HepG2 (cell line): ENCODE measurements around the gene SEMA4C. TPM values are rescaled to one million over a fixed set of nuclear protein-coding genes. Genes with fewer than 3 reads are reported as not detected.
A peak's percentile ranks its signal among the peaks of the same experiment; 100 is the strongest.

ENCODE experiments used
- AKAP8 ChIP-seq: sonication (generic); formaldehyde crosslinking; IDR thresholded peaks from 2 replicates; pipeline ENCODE4 v1.5.1; 2020; ENCODE audit warnings: mild to moderate bottlenecking, missing genetic modification reagents
- CC2D1A ChIP-seq: sonication (generic); formaldehyde crosslinking; IDR thresholded peaks from 2 replicates; pipeline ENCODE4 v1.8.1; 2023; ENCODE audit warnings: mild to moderate bottlenecking, missing genetic modification reagents
- E2F2 ChIP-seq: sonication (generic); formaldehyde crosslinking; IDR thresholded peaks from 2 replicates; pipeline ENCODE4 v1.4.0; 2020; ENCODE audit warnings: missing genetic modification reagents, borderline replicate concordance
- KLF9 ChIP-seq: IDR thresholded peaks from 2 replicates; pipeline ENCODE4 v1.6.1; 2016; ENCODE audit warnings: low read depth
- MBNL3 ChIP-seq: fragments of 250-450 bp; sonication (Bioruptor Pico); conservative IDR thresholded peaks from 2 replicates; pipeline ENCODE4 v1.8.0; 2022; ENCODE audit warnings: mild to moderate bottlenecking, inconsistent platforms
- NFKB2 ChIP-seq: sonication (generic); formaldehyde crosslinking; IDR thresholded peaks from 2 replicates; pipeline ENCODE4 v1.4.0; 2020; ENCODE audit warnings: missing genetic modification reagents, borderline replicate concordance
- NR2F2 ChIP-seq: IDR thresholded peaks from 2 replicates; pipeline ENCODE4 v1.6.1; 2012; ENCODE audit warnings: low read depth, inconsistent platforms, borderline replicate concordance
- REL ChIP-seq: sonication (generic); formaldehyde crosslinking; conservative IDR thresholded peaks from 2 replicates; pipeline ENCODE4 v1.8.0; 2022; ENCODE audit warnings: mild to moderate bottlenecking, missing genetic modification reagents, moderate library complexity
- SIX1 ChIP-seq: sonication (generic); formaldehyde crosslinking; IDR thresholded peaks from 2 replicates; pipeline ENCODE4 v1.4.0; 2020; ENCODE audit warnings: missing genetic modification reagents, borderline replicate concordance
- ZMYM2 ChIP-seq: sonication (generic); formaldehyde crosslinking; IDR thresholded peaks from 2 replicates; pipeline ENCODE4 v1.8.0; 2022; ENCODE audit warnings: mild to moderate bottlenecking, missing genetic modification reagents
- ZNF629 ChIP-seq: sonication (generic); formaldehyde crosslinking; conservative IDR thresholded peaks from 2 replicates; pipeline ENCODE4 v1.5.0; 2020; ENCODE audit warnings: missing genetic modification reagents
- ZNF713 ChIP-seq: sonication (generic); formaldehyde crosslinking; IDR thresholded peaks from 2 replicates; pipeline ENCODE4 v1.4.0; 2020; ENCODE audit warnings: mild to moderate bottlenecking, missing genetic modification reagents
- polyA plus RNA-seq, 8 experiments: library from polyadenylated mRNA; depleted of rRNA in 3 of 8; stranded (reverse) in 7 of 8; unstranded in 1 of 8; fragments of >200 nt; fragmentation: Illumina TruSeq in 4 of 8; extraction: Trizol in 4 of 8; gene quantifications; 2 replicates each; pipeline versions ENCODE4 v1.2.1 to v1.2.3, GENCODE V29; 2011 to 2016; ENCODE audit warnings: low read depth in 4 of 8, missing spikeins in 1 of 8, mixed read lengths in 1 of 8; ENCODE audit not compliant: insufficient read depth in 1 of 8
- total RNA-seq, 5 experiments: library from RNA; depleted of rRNA; stranded (reverse); fragments of >200 nt; fragmentation: Illumina TruSeq; extraction: Trizol; gene quantifications; 2 replicates each; pipeline ENCODE4 v1.2.3, GENCODE V29; 2016; ENCODE audit warnings: low read depth in 1 of 5
- TF ChIP-seq, protein P1 (sequence below): sonication (generic); formaldehyde crosslinking; IDR thresholded peaks from 2 replicates; pipeline ENCODE4 v1.4.0; 2020; ENCODE audit warnings: missing genetic modification reagents
- TF ChIP-seq, protein P2 (sequence below): sonication (generic); formaldehyde crosslinking; IDR thresholded peaks from 2 replicates; pipeline ENCODE4 v1.4.0; 2020; ENCODE audit warnings: mild to moderate bottlenecking, missing genetic modification reagents
- TF ChIP-seq, protein P3 (sequence below): sonication (generic); formaldehyde crosslinking; IDR thresholded peaks from 2 replicates; pipeline ENCODE4 v1.4.0; 2020; ENCODE audit warnings: low read depth, mild to moderate bottlenecking, missing genetic modification reagents
- TF ChIP-seq, protein P4 (sequence below): sonication (generic); formaldehyde crosslinking; IDR thresholded peaks from 2 replicates; pipeline ENCODE4 v1.4.0; 2020; ENCODE audit warnings: missing genetic modification reagents, low read depth, mild to moderate bottlenecking, borderline replicate concordance
- TF ChIP-seq, protein P5 (sequence below): sonication (generic); formaldehyde crosslinking; IDR thresholded peaks from 2 replicates; pipeline ENCODE4 v1.8.1; 2023; ENCODE audit warnings: mild to moderate bottlenecking, moderate library complexity, missing genetic modification reagents

The SEMA4C gene
- total and polyA plus RNA-seq, 2 of the 13 experiments (the other 11 are each of a cell fraction or from before 2014, with no cell fraction given), result 25.9 to 46.6 TPM

DNA sequence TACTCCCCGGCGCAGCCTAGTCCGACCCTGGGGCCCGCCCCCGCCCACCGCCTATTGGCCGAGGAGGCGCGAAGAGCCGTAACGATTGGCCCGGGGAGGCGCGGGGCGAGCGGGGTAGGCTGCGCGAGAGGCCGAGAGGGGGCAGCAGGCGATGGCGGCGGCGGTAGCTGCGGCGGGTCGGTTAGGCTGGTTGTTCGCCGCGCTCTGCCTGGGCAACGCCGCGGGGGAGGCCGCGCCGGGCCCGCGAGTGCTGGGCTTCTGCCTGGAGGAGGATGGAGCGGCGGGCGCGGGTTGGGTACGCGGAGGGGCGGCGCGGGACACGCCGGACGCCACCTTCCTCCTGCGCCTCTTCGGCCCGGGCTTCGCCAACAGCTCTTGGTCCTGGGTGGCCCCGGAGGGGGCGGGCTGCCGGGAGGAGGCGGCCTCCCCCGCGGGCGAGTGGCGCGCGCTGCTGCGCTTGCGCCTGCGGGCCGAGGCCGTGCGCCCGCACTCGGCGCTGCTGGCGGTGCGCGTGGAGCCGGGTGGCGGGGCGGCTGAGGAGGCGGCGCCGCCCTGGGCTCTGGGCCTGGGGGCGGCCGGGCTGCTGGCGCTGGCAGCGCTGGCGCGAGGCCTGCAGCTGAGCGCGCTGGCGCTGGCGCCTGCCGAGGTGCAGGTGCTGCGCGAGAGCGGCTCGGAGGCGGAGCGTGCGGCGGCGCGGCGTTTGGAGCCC is 53.6 kb downstream of the SEMA4C start, which contains the start of gene CNNM3 (continued):
- TF ChIP-seq, protein P1, sequence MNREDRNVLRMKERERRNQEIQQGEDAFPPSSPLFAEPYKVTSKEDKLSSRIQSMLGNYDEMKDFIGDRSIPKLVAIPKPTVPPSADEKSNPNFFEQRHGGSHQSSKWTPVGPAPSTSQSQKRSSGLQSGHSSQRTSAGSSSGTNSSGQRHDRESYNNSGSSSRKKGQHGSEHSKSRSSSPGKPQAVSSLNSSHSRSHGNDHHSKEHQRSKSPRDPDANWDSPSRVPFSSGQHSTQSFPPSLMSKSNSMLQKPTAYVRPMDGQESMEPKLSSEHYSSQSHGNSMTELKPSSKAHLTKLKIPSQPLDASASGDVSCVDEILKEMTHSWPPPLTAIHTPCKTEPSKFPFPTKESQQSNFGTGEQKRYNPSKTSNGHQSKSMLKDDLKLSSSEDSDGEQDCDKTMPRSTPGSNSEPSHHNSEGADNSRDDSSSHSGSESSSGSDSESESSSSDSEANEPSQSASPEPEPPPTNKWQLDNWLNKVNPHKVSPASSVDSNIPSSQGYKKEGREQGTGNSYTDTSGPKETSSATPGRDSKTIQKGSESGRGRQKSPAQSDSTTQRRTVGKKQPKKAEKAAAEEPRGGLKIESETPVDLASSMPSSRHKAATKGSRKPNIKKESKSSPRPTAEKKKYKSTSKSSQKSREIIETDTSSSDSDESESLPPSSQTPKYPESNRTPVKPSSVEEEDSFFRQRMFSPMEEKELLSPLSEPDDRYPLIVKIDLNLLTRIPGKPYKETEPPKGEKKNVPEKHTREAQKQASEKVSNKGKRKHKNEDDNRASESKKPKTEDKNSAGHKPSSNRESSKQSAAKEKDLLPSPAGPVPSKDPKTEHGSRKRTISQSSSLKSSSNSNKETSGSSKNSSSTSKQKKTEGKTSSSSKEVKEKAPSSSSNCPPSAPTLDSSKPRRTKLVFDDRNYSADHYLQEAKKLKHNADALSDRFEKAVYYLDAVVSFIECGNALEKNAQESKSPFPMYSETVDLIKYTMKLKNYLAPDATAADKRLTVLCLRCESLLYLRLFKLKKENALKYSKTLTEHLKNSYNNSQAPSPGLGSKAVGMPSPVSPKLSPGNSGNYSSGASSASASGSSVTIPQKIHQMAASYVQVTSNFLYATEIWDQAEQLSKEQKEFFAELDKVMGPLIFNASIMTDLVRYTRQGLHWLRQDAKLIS (CRISPR knock-in tag), result no peak
- TF ChIP-seq ZNF629 (no peak), KLF9 (0 out of 2 replicates have a peak, but pooled peaks have one; percentile 46), NFKB2 (peak; percentile 81; the same call in 1 of the 2 replicates), MBNL3 (no peak), E2F2 (CRISPR knock-in tag) (no peak), CC2D1A (CRISPR knock-in tag) (no peak), ZNF713 (0 out of 2 replicates have a peak, but pooled peaks have one; percentile 91), ZMYM2 (CRISPR knock-in tag) (no peak), NR2F2 (no peak), SIX1 (no peak), REL (CRISPR knock-in tag) (no peak), AKAP8 (no peak)
- TF ChIP-seq, protein P2, sequence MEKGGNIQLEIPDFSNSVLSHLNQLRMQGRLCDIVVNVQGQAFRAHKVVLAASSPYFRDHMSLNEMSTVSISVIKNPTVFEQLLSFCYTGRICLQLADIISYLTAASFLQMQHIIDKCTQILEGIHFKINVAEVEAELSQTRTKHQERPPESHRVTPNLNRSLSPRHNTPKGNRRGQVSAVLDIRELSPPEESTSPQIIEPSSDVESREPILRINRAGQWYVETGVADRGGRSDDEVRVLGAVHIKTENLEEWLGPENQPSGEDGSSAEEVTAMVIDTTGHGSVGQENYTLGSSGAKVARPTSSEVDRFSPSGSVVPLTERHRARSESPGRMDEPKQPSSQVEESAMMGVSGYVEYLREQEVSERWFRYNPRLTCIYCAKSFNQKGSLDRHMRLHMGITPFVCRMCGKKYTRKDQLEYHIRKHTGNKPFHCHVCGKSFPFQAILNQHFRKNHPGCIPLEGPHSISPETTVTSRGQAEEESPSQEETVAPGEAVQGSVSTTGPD (CRISPR knock-in tag), result no peak
- TF ChIP-seq, protein P3, sequence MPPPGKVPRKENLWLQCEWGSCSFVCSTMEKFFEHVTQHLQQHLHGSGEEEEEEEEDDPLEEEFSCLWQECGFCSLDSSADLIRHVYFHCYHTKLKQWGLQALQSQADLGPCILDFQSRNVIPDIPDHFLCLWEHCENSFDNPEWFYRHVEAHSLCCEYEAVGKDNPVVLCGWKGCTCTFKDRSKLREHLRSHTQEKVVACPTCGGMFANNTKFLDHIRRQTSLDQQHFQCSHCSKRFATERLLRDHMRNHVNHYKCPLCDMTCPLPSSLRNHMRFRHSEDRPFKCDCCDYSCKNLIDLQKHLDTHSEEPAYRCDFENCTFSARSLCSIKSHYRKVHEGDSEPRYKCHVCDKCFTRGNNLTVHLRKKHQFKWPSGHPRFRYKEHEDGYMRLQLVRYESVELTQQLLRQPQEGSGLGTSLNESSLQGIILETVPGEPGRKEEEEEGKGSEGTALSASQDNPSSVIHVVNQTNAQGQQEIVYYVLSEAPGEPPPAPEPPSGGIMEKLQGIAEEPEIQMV, result no peak; the same call in 1 of the 2 replicates
- TF ChIP-seq, protein P4, sequence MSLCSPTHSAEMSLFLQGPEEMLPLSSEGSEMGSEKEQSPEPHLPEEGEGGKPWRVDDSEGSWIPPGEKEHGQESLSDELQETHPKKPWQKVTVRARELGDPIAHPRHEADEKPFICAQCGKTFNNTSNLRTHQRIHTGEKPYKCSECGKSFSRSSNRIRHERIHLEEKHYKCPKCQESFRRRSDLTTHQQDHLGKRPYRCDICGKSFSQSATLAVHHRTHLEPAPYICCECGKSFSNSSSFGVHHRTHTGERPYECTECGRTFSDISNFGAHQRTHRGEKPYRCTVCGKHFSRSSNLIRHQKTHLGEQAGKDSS (CRISPR knock-in tag), result peak; percentile 85
- TF ChIP-seq, protein P5, sequence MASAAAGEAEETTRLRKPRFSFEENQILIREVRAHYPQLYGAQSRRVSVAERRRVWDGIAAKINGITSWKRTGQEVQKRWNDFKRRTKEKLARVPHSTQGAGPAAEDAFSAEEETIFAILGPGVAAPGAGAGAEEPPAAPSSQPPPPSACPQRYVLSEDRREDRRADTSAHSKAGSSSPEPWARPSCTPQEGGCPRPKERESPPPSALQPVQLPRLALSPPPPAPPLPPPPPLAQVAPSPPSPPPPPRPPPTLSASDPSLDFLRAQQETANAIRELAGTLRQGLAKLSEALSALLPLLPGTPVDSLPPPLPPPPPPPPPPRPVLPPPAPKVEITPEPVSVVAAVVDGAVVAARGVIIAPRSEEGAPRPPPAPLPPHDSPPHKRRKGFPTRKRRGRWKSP (CRISPR knock-in tag), result peak; percentile 98
